GM18909 (cell line): ENCODE results near the gene CRYBG2.
A peak's percentile ranks its signal among the peaks of the same experiment; 100 is the strongest.
"Not testable (repeated sequence)": the region's sequence is repeated elsewhere in the genome, so short reads cannot be mapped to it uniquely, and the experiment has no call there.

Experiments used
- ATAC-seq: cut with Tn5 transposase; IDR thresholded peaks from one replicate; pipeline ENCODE4 v1.9.1; 2021; ENCODE audit warnings: mild to moderate bottlenecking; ENCODE audit not compliant: unreplicated experiment, poor library complexity

Gene CRYBG2

GRCh38 chr1:26297057-26297790, 56.7 kb downstream of the CRYBG2 start:
- no peak for ATAC-seq

DNA sequence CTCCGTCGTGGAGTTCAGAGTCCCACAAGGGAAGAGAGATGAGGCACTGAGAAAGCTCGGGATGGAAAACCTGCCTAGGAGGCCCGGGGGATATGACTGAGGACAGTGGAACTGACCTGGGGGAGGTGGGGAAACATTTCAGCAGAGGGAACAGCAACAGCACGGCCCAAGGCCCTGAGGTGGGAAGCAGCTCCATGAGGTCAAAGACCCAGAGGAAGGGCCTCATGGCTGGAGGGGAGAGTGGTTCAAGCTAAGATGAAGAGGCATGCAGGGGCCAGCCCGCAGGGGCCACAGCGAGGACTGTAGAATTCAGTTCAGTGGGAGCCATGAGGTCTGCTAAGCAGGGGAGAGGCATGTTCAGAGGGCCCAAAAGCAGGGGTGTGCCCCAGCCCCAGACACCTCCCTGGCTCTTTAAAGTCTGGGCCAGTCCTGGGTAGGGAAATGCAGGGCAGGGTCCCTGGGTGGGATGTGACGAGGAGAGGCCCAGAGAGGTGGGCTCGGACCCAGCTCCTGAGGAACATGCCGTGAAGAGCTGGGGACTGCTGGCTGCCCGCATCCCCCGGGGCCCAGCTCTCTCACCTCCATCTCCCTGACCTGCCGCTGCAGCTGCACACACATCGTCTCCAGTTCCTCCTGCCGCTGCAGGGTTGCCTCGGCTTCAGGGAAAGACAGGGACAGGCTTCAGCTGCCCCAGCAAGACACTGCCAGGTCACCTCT, 57.4 kb downstream of the CRYBG2 start:
- no peak for ATAC-seq

GRCh38 chr1:26295194-26296138, 58.5 kb downstream of the CRYBG2 start:
- ATAC-seq = no peak

DNA sequence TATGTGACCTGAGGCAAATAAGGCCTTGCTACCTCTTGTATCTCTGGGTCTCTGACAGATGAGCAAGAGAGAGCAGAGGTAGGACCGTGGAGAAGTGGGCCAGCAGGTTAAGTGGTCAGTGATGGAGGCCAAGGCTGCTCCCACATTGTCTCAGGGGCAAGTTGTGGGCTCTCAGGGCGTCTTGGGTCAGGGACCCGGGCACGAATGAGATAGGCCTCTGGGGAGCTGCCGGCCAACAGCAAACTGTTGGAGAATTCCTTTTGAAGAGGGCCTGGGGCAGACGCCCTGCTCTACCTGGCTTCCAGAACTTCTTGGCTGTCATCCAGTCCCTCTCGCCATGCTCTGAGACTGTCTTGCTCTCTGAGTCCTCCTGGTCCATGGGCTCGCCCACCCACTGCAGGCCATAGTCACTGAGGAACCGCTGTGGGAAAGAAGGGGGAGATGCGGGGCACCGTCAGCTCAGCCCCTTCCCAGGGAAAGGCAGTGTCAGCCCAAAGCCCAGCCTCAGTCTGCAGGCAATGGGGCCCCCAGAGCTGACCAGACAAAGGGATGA, 59.9 kb downstream of the CRYBG2 start:
- no peak for ATAC-seq

DNA sequence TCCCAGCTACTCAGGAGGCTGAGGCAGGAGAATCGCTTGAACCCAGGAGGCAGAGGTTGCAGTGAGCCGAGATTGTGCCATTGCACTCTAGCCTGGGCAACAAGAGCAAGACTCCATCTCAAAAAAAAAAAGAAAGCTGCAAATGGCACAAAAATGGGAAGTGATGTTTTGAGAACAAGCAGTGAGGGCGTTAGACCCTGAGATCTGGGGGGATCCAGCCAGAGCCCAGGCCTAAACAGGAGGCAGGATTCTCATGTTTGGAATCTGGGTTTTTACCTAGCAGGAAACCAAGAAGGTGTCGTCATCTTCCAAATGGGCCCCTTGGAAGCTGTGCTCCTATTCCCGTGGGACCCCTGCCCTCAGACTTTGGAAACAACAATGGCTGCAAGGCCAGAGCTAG, 61.2 kb downstream of the CRYBG2 start:
- ATAC-seq = not testable (repeated sequence)

DNA sequence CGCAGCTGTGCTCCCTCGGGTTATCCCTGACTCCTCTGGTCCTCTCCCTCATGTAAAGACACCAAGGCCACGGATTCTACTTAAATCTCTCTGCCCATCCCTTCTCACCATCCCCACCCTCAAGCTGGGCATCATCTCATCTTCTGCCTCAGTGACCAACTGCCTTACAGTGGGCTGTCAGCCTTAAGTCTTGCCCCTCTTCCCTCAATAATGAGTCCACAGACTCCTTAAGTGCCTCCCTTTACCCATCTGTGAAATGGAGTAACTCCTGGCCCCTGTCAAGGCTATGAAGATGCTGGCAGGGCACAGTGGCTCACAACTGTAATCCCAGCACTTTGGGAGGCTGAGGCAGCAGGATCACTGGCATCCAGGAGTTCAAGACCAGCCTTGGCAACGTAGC, 62.0 kb downstream of the CRYBG2 start:
- ATAC-seq = no peak

GRCh38 chr1:26291433-26291832, 62.5 kb downstream of the CRYBG2 start:
- ATAC-seq = no peak

DNA sequence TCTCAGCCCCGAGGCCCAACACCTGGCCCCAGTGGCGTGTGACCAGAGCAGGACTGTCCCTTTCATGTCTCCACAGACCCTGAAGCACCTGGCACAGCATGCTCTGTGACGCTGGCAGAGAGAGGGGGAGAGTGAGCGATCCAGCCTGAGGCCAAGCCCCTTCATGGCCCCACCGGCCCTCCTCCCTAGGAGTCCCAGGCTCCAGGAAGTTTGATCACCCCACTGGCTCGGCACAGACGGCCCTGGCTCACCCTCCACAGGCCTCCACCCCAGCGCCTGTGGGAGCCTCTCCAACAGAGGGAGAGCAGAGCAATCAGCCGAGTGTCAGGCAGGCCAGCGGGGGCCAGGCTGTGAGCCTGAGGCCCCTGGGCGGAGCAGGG, 63.1 kb downstream of the CRYBG2 start:
- no peak for ATAC-seq

GRCh38 chr1:26290122-26290881, 63.6 kb downstream of the CRYBG2 start:
- no peak for ATAC-seq

GRCh38 chr1:26289158-26290059, 64.5 kb downstream of the CRYBG2 start:
- ATAC-seq = peak; percentile 36

- ATAC-seq = no peak
Observed at GRCh38 chr1:26288311-26288941, 65.5 kb downstream of the CRYBG2 start.

GRCh38 chr1:26287811-26288210, 66.1 kb downstream of the CRYBG2 start:
- no peak for ATAC-seq

DNA sequence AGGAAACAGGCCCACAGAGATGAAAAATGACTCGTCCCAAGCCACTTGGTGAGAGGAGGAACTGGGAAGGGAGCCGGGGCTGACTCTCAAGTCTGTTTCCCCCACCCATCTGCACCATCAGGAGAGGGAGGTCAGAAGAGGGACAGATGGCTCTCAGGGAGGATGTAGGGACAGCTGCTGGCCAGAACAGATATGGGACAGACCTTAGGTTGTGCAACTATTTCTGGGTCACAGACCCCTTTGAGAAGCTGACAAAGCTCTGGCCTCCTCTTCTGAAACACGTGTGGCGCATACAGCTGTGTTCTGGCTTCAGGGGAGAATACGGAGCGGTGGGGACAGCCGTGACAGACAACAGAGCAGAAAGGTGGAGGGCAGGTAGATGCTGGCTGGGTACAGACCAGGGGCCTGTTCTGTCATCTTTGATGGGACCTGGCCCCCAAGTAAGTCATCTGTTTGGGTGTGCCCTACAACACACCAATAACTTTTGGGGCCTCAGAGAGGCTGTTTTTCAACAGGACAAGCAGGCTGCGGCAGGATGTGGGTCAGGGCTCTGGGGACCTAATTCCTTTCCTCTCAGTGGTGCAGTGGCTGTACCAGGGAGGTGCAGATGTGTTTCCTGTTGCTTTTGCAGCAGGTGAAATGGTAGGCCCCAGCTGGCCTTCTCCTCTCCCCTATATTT, 66.8 kb downstream of the CRYBG2 start:
- ATAC-seq = peak; percentile 40

DNA sequence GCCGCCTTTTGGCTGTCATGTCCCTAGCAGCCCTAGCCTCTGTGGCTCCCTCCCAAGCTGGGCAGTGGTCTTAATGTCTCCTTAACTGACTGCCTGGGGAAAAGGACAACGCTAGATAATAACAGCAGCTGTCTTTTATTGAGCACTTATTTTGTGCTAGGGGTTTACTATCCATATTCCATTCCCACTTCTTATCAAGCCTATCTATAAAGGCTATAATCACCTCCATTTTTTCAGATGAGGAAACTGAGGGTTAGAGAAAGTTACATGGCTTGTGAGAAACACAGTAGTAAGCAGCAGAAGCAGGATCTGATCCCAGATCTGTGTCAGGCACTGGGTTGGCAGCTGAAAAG, 67.9 kb downstream of the CRYBG2 start:
- no peak for ATAC-seq

- ATAC-seq = no peak
Observed at GRCh38 chr1:26285366-26286063, 68.4 kb downstream of the CRYBG2 start.

DNA sequence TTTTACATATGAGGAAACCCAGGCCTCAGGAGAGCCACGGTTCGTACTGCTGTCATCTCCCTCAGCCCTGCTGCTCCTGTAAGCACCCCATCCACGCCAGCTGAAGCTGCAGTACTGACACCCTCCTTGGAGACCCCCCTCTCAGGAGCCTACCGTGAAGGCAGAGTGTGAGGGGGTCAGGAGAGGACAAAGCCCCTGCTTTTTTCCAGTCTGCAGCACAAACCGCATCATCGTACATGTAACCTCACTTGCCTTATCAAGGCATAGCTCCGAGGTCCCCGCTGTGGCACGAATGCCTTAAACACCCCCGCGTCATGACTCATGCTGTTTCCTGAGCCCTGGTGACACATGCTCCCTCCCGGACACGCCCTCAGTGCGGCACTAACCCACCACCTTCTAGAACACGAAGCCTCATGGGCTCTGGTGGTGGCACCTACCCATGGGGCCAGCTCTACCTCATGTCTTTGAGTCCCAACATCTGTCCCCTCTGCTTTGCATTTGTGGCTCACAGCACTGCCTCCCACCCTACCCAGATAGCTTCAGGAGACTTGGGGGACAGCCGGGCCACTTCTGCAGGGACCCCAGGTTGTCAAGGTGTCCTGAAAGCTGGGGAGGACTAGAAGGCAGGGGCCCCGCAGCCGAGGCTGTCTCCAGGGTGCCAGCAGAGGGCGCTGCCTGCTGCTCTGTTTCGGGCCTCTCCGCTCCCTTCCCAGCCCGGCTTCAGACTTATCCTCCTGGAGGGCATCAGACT, 69.2 kb downstream of the CRYBG2 start:
- ATAC-seq = peak; percentile 28
